Neural cell (in vitro differentiated cells): ENCODE results near the gene ROCK2. TPM values are rescaled to one million over a fixed set of nuclear protein-coding genes. Genes with fewer than 3 reads are reported as not detected.

Experiments
- H2AFZ ChIP-seq: fragments of 200-600, 300-800 bp; sonication (generic), shearing (Covaris generic); 2 replicates; pipeline ENCODE4 v1.6.0; 2014; ENCODE audit warnings: low read depth, mild to moderate bottlenecking, antibody characterized with exemption, low read length, moderate library complexity
- H3F3A ChIP-seq: fragments of 200-600 bp; shearing (Covaris generic); 2 replicates; pipeline ENCODE4 v1.6.1; 2016; ENCODE audit warnings: mild to moderate bottlenecking, moderate library complexity, mixed read lengths, antibody characterized with exemption, low read length; ENCODE audit not compliant: insufficient read depth, poor library complexity, severe bottlenecking
- H3K27ac ChIP-seq: fragments of 200-600, 300-800 bp; sonication (generic), shearing (Covaris generic); 2 replicates; pipeline ENCODE4 v1.5.1; 2014; ENCODE audit warnings: mild to moderate bottlenecking, low read length, moderate library complexity
- H3K27me3 ChIP-seq: fragments of 300-800, 200-600 bp; sonication (generic), shearing (Covaris generic); 2 replicates; pipeline ENCODE4 v1.6.0; 2014; ENCODE audit warnings: mild to moderate bottlenecking, low read depth, low read length, moderate library complexity; ENCODE audit not compliant: insufficient read depth
- H3K36me3 ChIP-seq: fragments of 300-800, 200-600 bp; sonication (generic), shearing (Covaris generic); 2 replicates; pipeline ENCODE4 v1.5.1; 2014; ENCODE audit warnings: mild to moderate bottlenecking, antibody characterized with exemption, low read length, moderate library complexity; ENCODE audit not compliant: insufficient read depth
- H3K4me2 ChIP-seq: fragments of 300-800, 200-600 bp; sonication (generic), shearing (Covaris generic); 2 replicates; pipeline ENCODE4 v1.6.0; 2014; ENCODE audit warnings: mild to moderate bottlenecking, low read length
- H3K4me3 ChIP-seq: fragments of 300-800, 200-600 bp; sonication (generic), shearing (Covaris generic); 2 replicates; pipeline ENCODE4 v1.5.1; 2014; ENCODE audit warnings: mild to moderate bottlenecking, low read length, moderate library complexity
- H3K79me2 ChIP-seq: fragments of 200-600 bp; shearing (Covaris generic); replicated peaks from 2 replicates; pipeline ENCODE4 v1.6.0; 2014; ENCODE audit warnings: mild to moderate bottlenecking, low read length, moderate library complexity; ENCODE audit not compliant: insufficient read depth
- H3K9ac ChIP-seq: fragments of 300-800, 200-600 bp; sonication (generic), shearing (Covaris generic); 2 replicates; pipeline ENCODE4 v1.6.1; 2016; ENCODE audit warnings: mild to moderate bottlenecking, low read length, mixed read lengths
- H3K9me2 ChIP-seq: fragments of 200-600 bp; shearing (Covaris generic); 2 replicates; pipeline ENCODE4 v1.6.1; 2016; ENCODE audit warnings: mild to moderate bottlenecking, low read length, mixed read lengths; ENCODE audit not compliant: insufficient read depth
- H3K9me3 ChIP-seq: fragments of 200-600, 300-800 bp; sonication (generic), shearing (Covaris generic); 2 replicates; pipeline ENCODE4 v1.6.1; 2016; ENCODE audit warnings: mild to moderate bottlenecking, mixed run types, low read length, moderate library complexity, mixed read lengths
- H4K20me1 ChIP-seq: fragments of 200-600 bp; shearing (Covaris generic); 2 replicates; pipeline ENCODE4 v1.6.1; 2016; ENCODE audit warnings: mild to moderate bottlenecking, mixed run types; ENCODE audit not compliant: insufficient read depth
- EP300 ChIP-seq: fragments of 450-650 bp; conservative IDR thresholded peaks from 2 replicates; pipeline ENCODE4 v1.6.1; 2014; ENCODE audit warnings: antibody characterized with exemption, mild to moderate bottlenecking, moderate library complexity; ENCODE audit not compliant: poor library complexity, severe bottlenecking
- EZH2 ChIP-seq: fragments of 200-600, 300-800 bp; shearing (Covaris generic), sonication (generic); IDR thresholded peaks from 2 replicates; pipeline ENCODE4 v1.6.1; 2014; ENCODE audit warnings: antibody characterized with exemption, low read length, borderline replicate concordance, mild to moderate bottlenecking; ENCODE audit not compliant: insufficient read depth, poor library complexity, severe bottlenecking
- MXI1 ChIP-seq: fragments of 450-650 bp; conservative IDR thresholded peaks from 2 replicates; pipeline ENCODE4 v1.6.1; 2014; ENCODE audit warnings: antibody characterized with exemption, mild to moderate bottlenecking; ENCODE audit not compliant: poor library complexity, severe bottlenecking
- POLR2AphosphoS5 ChIP-seq: IDR thresholded peaks from 2 replicates; pipeline ENCODE4 v1.6.1; 2012
- RAD21 ChIP-seq: fragments of 450-650 bp; conservative IDR thresholded peaks from 2 replicates; pipeline ENCODE4 v1.6.1; 2014; ENCODE audit warnings: antibody characterized with exemption, mild to moderate bottlenecking, moderate library complexity
- REST ChIP-seq: IDR thresholded peaks from 2 replicates; pipeline ENCODE4 v1.6.1; 2012; ENCODE audit warnings: borderline replicate concordance
- SMC3 ChIP-seq: fragments of 450-650 bp; conservative IDR thresholded peaks from 2 replicates; pipeline ENCODE4 v1.6.1; 2014; ENCODE audit warnings: antibody characterized with exemption, mild to moderate bottlenecking, moderate library complexity; ENCODE audit not compliant: poor library complexity
- TAF1 ChIP-seq: IDR thresholded peaks from 2 replicates; pipeline ENCODE4 v1.6.1; 2012; ENCODE audit warnings: low read depth
- polyA plus RNA-seq: library from polyadenylated mRNA; depleted of rRNA; stranded (reverse); fragments of >200 nt; gene quantifications from 2 replicates; pipeline ENCODE4 v1.2.3, GENCODE V29; 2014
- TF ChIP-seq, protein P1 (sequence below): fragments of 450-650 bp; IDR thresholded peaks from 2 replicates; pipeline ENCODE4 v1.5.1; 2014; ENCODE audit warnings: antibody characterized with exemption, mild to moderate bottlenecking, moderate library complexity; ENCODE audit not compliant: poor library complexity, severe bottlenecking

ROCK2 gene
- polyA plus RNA-seq, 1 donor from 2014 or later: 25.7 TPM

GRCh38 chr2:11357428-11357972 is 13.1 kb upstream of the ROCK2 start:
- no peak overlapping the region for H2AFZ ChIP-seq
- H3K36me3 ChIP-seq: no peaks in the 10 kb centered on the region

DNA sequence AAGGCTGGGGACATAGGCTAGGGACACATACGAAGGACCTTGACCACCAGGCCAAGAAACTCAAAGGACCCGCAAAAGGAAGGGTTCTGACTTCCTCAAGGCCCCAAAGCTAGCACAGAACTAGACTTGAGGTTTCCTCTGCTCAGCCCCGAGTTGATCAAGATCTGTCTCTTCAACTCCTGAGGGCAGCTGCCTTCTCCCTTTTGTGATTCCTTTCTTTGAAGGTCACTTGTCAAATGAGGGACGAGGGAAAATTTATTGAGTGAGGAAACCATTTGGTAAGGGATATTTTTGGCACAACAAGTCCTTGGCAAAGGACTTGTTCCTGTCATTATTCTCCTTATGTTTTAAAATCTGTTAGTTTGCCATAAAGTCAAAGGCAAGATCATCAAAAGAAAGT is 12.3 kb upstream of the ROCK2 start:
- Histone ChIP-seq H3K27me3 (no peaks in the 10 kb centered on the region), H3K9me2 (no peaks in the 10 kb centered on the region), H3K79me2 (no peaks in the 10 kb centered on the region), H3K4me3 (no peak overlapping the region), H3K36me3 (no peaks in the 10 kb centered on the region), H3K27ac (no peak overlapping the region), H3K9ac (no peak overlapping the region), H4K20me1 (no peaks in the 10 kb centered on the region), H3F3A (no peaks in the 10 kb centered on the region), H3K4me2 (no peak overlapping the region), H2AFZ (no peak overlapping the region), H3K9me3 (no peaks in the 10 kb centered on the region)
- no peak for TF ChIP-seq TAF1
- TF ChIP-seq RAD21: no peak

More at GRCh38 chr2:11357428-11357972, 13.1 kb upstream of the ROCK2 start:
- Histone ChIP-seq H3F3A (no peaks in the 10 kb centered on the region), H3K27me3 (no peaks in the 10 kb centered on the region), H3K4me3 (no peak overlapping the region), H3K4me2 (no peak overlapping the region), H4K20me1 (no peaks in the 10 kb centered on the region), H3K9me3 (no peaks in the 10 kb centered on the region), H3K9ac (no peak overlapping the region), H3K79me2 (no peaks in the 10 kb centered on the region), H3K27ac (no peak overlapping the region), H3K9me2 (no peaks in the 10 kb centered on the region)
- TF ChIP-seq, protein P1, sequence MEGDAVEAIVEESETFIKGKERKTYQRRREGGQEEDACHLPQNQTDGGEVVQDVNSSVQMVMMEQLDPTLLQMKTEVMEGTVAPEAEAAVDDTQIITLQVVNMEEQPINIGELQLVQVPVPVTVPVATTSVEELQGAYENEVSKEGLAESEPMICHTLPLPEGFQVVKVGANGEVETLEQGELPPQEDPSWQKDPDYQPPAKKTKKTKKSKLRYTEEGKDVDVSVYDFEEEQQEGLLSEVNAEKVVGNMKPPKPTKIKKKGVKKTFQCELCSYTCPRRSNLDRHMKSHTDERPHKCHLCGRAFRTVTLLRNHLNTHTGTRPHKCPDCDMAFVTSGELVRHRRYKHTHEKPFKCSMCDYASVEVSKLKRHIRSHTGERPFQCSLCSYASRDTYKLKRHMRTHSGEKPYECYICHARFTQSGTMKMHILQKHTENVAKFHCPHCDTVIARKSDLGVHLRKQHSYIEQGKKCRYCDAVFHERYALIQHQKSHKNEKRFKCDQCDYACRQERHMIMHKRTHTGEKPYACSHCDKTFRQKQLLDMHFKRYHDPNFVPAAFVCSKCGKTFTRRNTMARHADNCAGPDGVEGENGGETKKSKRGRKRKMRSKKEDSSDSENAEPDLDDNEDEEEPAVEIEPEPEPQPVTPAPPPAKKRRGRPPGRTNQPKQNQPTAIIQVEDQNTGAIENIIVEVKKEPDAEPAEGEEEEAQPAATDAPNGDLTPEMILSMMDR: no peak

DNA sequence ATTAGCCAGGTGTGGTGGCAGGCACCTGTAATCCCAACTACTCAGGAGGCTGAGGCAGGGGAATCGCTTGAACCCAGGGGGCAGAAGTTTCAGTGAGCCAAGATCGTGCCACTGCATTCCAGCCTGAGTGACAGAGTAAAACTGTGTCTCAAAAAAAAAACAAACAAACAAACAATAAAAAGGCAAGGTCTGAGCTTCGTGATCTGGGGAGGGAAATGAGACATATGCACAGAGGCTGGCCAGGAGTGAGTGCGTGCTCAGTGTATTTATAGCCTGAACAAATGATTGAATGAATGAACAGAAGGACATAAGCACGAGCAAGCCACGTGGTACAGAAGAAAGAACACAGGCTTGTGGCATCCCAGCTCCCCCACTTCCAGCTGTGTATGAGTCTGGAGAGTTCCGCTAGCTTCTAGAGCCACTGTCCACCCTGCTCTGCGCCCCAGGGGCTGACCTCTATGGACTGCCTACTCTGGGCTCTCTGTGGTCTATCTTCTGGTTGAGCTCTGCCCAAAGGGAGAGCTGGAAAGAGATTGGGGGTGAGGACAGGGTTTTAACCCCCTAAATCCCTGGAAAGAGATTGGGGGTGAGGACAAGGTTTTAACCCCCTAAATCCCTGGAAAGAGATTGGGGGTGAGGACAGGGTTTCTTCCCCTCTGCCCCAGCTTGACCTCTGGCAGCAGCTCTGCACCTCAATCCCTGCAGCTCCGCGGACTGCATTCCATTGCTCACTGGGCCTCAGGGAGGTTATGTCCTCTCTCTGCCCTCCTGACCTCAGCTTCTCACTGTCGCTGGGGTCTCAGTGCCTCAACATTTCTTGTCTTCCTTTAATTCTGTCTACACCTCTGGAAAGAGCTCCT is 11.0 kb upstream of the ROCK2 start:
- Histone ChIP-seq H4K20me1 (no peaks in the 10 kb centered on the region), H3F3A (no peaks in the 10 kb centered on the region), H3K36me3 (no peaks in the 10 kb centered on the region), H3K9me3 (no peaks in the 10 kb centered on the region), H3K9ac (no peak overlapping the region), H3K4me2 (no peak overlapping the region), H3K79me2 (no peaks in the 10 kb centered on the region), H3K9me2 (no peaks in the 10 kb centered on the region), H3K27ac (no peak overlapping the region), H2AFZ (no peak overlapping the region), H3K4me3 (no peak overlapping the region), H3K27me3 (no peaks in the 10 kb centered on the region)
- no peak for TF ChIP-seq MXI1
- TF ChIP-seq EP300: no peak
- no peak for TF ChIP-seq POLR2AphosphoS5
- no peak for TF ChIP-seq EZH2
- no peak for TF ChIP-seq SMC3
- TF ChIP-seq RAD21: no peak
- no peak for TF ChIP-seq REST
- TF ChIP-seq TAF1: no peak
- TF ChIP-seq, protein P1: no peak
